PC-9 (cell line): ENCODE measurements around the gene SIRT1.

Experiments used
- EZH2 ChIP-seq: fragments of 200-600 bp; sonication (generic); IDR thresholded peaks from 2 replicates; pipeline ENCODE4 v1.8.0; 2017; ENCODE audit warnings: antibody characterized with exemption, low read depth
- TF ChIP-seq, protein P1 (sequence below): fragments of 200-600 bp; sonication (generic); conservative IDR thresholded peaks from 2 replicates; pipeline ENCODE4 v1.6.1; 2017; ENCODE audit warnings: mixed run types, antibody characterized with exemption, mild to moderate bottlenecking, moderate library complexity

DNA sequence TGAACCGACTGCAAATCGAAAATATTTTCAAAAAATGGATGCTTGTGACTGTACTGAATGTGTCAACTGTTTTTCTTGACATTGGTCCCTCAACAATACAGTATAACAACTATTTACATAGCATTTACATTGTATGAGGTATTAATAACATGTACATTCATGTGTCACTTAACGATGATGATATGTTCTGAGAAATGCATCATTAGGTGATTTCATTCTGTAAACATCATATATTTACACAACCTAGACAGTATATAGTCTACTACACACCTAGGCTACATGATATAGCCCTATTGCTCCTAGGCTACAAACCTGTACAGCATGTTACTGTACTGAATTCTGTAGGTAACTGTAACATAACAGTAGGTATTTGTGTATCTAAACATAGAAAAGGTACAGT lies 39.7 kb downstream of the SIRT1 start:
- TF ChIP-seq, protein P1, sequence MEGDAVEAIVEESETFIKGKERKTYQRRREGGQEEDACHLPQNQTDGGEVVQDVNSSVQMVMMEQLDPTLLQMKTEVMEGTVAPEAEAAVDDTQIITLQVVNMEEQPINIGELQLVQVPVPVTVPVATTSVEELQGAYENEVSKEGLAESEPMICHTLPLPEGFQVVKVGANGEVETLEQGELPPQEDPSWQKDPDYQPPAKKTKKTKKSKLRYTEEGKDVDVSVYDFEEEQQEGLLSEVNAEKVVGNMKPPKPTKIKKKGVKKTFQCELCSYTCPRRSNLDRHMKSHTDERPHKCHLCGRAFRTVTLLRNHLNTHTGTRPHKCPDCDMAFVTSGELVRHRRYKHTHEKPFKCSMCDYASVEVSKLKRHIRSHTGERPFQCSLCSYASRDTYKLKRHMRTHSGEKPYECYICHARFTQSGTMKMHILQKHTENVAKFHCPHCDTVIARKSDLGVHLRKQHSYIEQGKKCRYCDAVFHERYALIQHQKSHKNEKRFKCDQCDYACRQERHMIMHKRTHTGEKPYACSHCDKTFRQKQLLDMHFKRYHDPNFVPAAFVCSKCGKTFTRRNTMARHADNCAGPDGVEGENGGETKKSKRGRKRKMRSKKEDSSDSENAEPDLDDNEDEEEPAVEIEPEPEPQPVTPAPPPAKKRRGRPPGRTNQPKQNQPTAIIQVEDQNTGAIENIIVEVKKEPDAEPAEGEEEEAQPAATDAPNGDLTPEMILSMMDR, result no peak
- no peak for TF ChIP-seq EZH2
